Psoas muscle (tissue), 8 donors: ENCODE results near the gene TOMM6. TPM values are rescaled to one million over a fixed set of nuclear protein-coding genes. Genes with fewer than 3 reads are reported as not detected.

ENCODE experiments used
- ATAC-seq, 4 donors: fragments of 200-7000 bp; cut with Tn5 transposase; one replicate each; pipeline ENCODE4 v1.9.1; 2020; ENCODE audit warnings: moderate library complexity in 3 of 4, mild to moderate bottlenecking in 2 of 4
- DNase-seq, 2 donors: peaks; one replicate each; pipeline ENCODE4 v3.0.0-alpha.2; 2020
- H3K27ac ChIP-seq: fragments of 200-600 bp; one replicate; pipeline ENCODE4 v1.8.0; 2022
- H3K27me3 ChIP-seq, 3 donors: fragments of 200-600 bp in 1 of 3; one replicate each; pipeline versions ENCODE4 v1.6.1 to v1.8.0; 2013 to 2022; ENCODE audit warnings: low read length in 2 of 3, mild to moderate bottlenecking in 2 of 3, moderate library complexity in 1 of 3; ENCODE audit not compliant: insufficient read depth in 3 of 3
- H3K36me3 ChIP-seq, 2 donors: fragments of 200-600 bp in 1 of 2; one replicate each; pipeline versions ENCODE4 v1.6.1 to v1.8.0; 2013 to 2022; ENCODE audit warnings: low read depth in 1 of 2, mild to moderate bottlenecking in 1 of 2, moderate library complexity in 1 of 2; ENCODE audit not compliant: insufficient read depth in 1 of 2
- H3K4me1 ChIP-seq: fragments of 200-600 bp; one replicate; pipeline ENCODE4 v1.8.0; 2022
- H3K4me3 ChIP-seq: fragments of 200-600 bp; one replicate; pipeline ENCODE4 v1.8.0; 2022; ENCODE audit warnings: mild to moderate bottlenecking
- H3K9me3 ChIP-seq: fragments of 200-600 bp; one replicate; pipeline ENCODE4 v1.8.0; 2022
- WGBS, 3 donors: extraction: QIAGEN DNeasy Blood & Tissue Kit; methylation state at CpG; one replicate each; pipeline versions ENCODE4 v1.1.6 to v1.1.7; 2013; 5-methylcytosine and 5-hydroxymethylcytosine counted together
- intact Hi-C, 2 donors: fragments of 100-400 bp; cut with DNase I; formaldehyde crosslinking; loops; one replicate each; pipeline versions ENCODE4 v1.11.0 to v1.14.2; 2022
- polyA plus RNA-seq, 3 donors: library from polyadenylated mRNA; stranded (reverse); fragments of 200-250 nt; gene quantifications; one replicate each; pipeline ENCODE4 v1.2.3, GENCODE V29; 2013
- total RNA-seq, 4 donors: library from RNA; stranded (reverse); fragmentation: NEBNext Ultra II Directional in 2 of 4; extraction: Animal tissue kit (Norgen Biotek cat#: 25700) in 2 of 4; gene quantifications; one replicate each; pipeline versions ENCODE4 v1.2.1 to v1.2.4, GENCODE V29; 2021 to 2023
- TF ChIP-seq, protein P1 (sequence below): fragments of 200-600 bp; IDR thresholded peaks from one replicate; pipeline ENCODE4 v1.8.0; 2022; ENCODE audit warnings: antibody characterized with exemption
- donor health status: healthy with polysubstance abuse.
- donor health status: DM: no; HTN: no; CAD: no; lungs with moderate emphysema.
- donor health status: Bipolar disorder and iron deficiency.
- donor health status: healthy.
- donor health status: DM: yes; HTN: yes; CAD: no.
- donor health status: DM: no; HTN: no; CAD: no.
- donor health status: DM: no; HTN: no; CAD: no.
- donor health status: DM: yes; HTN: yes; CAD: no.

The TOMM6 gene
- total and polyA plus RNA-seq, 7 donors = 156 to 403 (median 181) TPM

DNA sequence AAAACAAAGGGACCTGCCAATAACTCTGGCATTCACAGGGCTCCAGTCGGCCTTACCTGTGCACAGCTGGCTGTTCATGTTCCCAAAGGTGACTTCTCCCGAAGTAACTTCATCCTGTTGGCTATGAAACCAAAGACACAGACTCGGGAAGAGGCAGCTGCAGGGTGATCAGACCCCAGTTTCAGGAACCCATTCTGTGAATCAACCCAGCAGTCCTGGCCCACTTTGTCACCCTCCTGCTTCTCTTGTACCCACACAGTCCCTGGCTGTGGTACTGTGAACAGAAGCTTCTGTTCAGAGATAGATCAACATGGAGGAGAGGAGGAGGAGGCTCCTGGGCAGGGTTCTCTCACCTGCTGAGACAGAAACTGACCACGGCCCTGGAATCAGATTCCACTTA is 31.6 kb upstream of the TOMM6 start:
- no peaks in the 10 kb centered on the region for H3K36me3 ChIP-seq
- no peak overlapping the region for H3K4me3 ChIP-seq
- DNase-seq (no peak), ATAC-seq (no peak)
- no peak overlapping the region for H3K27ac ChIP-seq
- no peaks in the 10 kb centered on the region for H3K27me3 ChIP-seq
- intact Hi-C loops = no loop called here
- peaks cover 3% of the 10 kb centered on the region for H3K4me1 ChIP-seq
- 69 to 72% (median 71%) methylated on average over 4 of the region's 4 CpGs for WGBS, 3 donors
- TF ChIP-seq, protein P1, sequence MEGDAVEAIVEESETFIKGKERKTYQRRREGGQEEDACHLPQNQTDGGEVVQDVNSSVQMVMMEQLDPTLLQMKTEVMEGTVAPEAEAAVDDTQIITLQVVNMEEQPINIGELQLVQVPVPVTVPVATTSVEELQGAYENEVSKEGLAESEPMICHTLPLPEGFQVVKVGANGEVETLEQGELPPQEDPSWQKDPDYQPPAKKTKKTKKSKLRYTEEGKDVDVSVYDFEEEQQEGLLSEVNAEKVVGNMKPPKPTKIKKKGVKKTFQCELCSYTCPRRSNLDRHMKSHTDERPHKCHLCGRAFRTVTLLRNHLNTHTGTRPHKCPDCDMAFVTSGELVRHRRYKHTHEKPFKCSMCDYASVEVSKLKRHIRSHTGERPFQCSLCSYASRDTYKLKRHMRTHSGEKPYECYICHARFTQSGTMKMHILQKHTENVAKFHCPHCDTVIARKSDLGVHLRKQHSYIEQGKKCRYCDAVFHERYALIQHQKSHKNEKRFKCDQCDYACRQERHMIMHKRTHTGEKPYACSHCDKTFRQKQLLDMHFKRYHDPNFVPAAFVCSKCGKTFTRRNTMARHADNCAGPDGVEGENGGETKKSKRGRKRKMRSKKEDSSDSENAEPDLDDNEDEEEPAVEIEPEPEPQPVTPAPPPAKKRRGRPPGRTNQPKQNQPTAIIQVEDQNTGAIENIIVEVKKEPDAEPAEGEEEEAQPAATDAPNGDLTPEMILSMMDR = no peak
- no peaks in the 10 kb centered on the region for H3K9me3 ChIP-seq

DNA sequence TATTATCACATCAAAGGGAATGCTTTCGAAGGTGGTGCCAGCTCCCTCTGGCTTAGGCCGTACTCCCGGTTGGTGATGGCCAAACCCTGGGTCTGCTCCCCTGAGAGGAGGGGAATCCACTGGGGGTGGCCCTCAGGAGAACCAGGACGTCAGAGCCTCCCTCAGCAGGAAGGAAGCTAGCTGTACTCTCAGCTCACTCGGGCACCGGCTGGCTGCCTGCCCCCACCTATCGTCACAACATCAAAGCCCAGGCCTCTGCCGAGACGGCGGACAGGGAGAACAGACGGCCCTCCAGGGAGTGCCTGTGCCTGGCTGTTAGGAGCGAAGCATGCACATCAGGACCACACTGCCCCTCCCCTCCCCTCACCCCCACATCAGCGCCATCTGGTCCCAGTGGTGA is 31.1 kb upstream of the TOMM6 start:
- Histone ChIP-seq H3K9me3 (no peaks in the 10 kb centered on the region), H3K4me3 (no peak overlapping the region), H3K27me3 (no peaks in the 10 kb centered on the region), H3K36me3 (no peaks in the 10 kb centered on the region), H3K4me1 (peaks cover 3% of the 10 kb centered on the region), H3K27ac (no peak overlapping the region)
- 61 to 66% (median 64%) methylated on average over 13 of the region's 13 CpGs for WGBS, 3 donors
- TF ChIP-seq, protein P1 = no peak
- intact Hi-C loops = no loop called here
- DNase-seq (no peak), ATAC-seq (no peak)

DNA sequence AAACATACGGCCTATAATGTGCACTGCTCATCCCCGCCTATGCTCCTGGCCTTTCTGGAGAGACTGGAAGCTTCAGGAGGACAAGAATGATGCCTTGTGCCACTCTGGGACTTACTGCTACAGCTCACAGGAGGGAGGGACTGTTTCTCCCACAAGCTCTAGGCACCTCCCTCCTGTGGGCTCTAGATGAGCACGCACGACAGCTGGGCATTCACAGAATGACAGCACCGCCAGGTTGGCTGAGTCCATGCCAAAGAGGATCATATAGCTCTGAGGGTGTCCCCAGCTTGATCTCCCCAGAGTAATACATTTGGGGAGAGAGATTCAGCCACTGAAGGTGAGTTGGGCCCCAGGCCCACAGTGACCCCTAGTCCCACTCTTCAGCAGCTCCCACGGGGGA is 30.2 kb upstream of the TOMM6 start:
- no peaks in the 10 kb centered on the region for H3K27me3 ChIP-seq
- no peak for DNase-seq
- peak in 3 of 4 donors; percentile 69 to 89 (median 78) for ATAC-seq
- H3K9me3 ChIP-seq = no peaks in the 10 kb centered on the region
- 52 to 60% (median 52%) methylated on average over 6 of the region's 6 CpGs for WGBS, 3 donors
- H3K4me1 ChIP-seq = peaks cover 3% of the 10 kb centered on the region
- no peaks in the 10 kb centered on the region for H3K36me3 ChIP-seq
- intact Hi-C loops = no loop called here
- H3K27ac ChIP-seq = no peak overlapping the region
- no peak overlapping the region for H3K4me3 ChIP-seq
- TF ChIP-seq, protein P1 = no peak

DNA sequence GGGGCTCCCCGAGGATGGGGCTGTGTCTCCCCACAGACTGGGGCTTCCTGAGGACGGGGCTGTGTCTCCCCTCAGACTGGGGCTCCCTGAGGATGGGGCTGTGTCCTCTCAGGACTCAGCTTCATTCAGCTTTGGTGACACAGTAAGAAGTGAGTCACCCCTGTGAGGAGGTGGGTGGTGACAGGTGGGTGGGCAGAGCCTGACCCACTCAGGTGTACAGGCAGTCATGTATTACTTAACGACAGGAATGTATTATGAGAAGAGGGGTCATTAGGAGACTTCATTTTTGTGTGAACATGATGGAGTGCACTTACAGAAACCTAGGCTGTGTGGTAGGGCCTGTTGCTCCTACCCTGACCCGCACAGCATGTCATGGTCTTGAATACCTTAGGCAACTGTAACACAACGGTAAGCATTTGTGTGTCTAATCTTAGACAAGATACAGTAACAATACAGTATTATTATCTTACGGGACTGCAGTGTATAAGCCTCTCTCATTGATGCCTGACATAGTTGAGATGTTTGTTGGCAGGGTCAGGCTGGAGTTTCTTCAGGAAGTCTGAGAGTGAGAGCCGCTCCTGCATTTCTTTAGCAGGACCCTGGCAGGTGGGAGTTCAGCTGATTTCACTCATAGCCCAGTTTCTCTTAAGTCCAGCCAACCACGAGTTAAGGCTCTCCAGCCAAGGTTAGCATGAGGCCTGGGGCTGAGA is 29.4 kb upstream of the TOMM6 start:
- DNase-seq (no peak), ATAC-seq (no peak)
- Histone ChIP-seq H3K9me3 (no peaks in the 10 kb centered on the region), H3K4me1 (peaks cover 3% of the 10 kb centered on the region), H3K36me3 (no peaks in the 10 kb centered on the region), H3K4me3 (no peak overlapping the region), H3K27ac (no peak overlapping the region), H3K27me3 (no peaks in the 10 kb centered on the region)
- 67 to 75% (median 75%) methylated on average over 8 of the region's 8 CpGs for WGBS, 3 donors
- TF ChIP-seq, protein P1 = no peak
- intact Hi-C loops = no loop called here

- DNase-seq (no peak), ATAC-seq (no peak)
- 77 to 86% (median 84%) methylated on average over 6 of the region's 6 CpGs for WGBS, 3 donors
- Histone ChIP-seq H3K27ac (no peak overlapping the region), H3K27me3 (no peaks in the 10 kb centered on the region), H3K4me1 (peaks cover 3% of the 10 kb centered on the region), H3K9me3 (no peaks in the 10 kb centered on the region), H3K36me3 (no peaks in the 10 kb centered on the region), H3K4me3 (no peak overlapping the region)
- TF ChIP-seq, protein P1 = no peak
- intact Hi-C loops = no loop called here
Observed at GRCh38 chr6:41758641-41759035, 28.9 kb upstream of the TOMM6 start.
